Vagina (tissue), 2 donors: Measurements from ENCODE around the gene MBIP. TPM values are rescaled to one million over a fixed set of nuclear protein-coding genes. Genes with fewer than 3 reads are reported as not detected.

Experiments used
- DNase-seq, 2 donors: peaks; one replicate each; pipeline ENCODE4 v3.0.0-alpha.2; 2017; ENCODE audit errors: extremely low spot score in 2 of 2
- H3K27ac ChIP-seq: fragments of 200-600 bp; sonication (generic); one replicate; pipeline ENCODE4 v1.5.1; 2019
- H3K27me3 ChIP-seq: fragments of 200-600 bp; sonication (generic); one replicate; pipeline ENCODE4 v1.5.1; 2019
- H3K36me3 ChIP-seq, 2 donors: fragments of 200-600 bp; sonication (generic); one replicate each; pipeline ENCODE4 v1.5.1; 2017 to 2019
- H3K4me1 ChIP-seq: fragments of 200-600 bp; sonication (generic); one replicate; pipeline ENCODE4 v1.5.1; 2019
- H3K4me3 ChIP-seq, 2 donors: fragments of 200-600 bp; sonication (generic); 1 replicate in 1 of 2; 2 replicates in 1 of 2; pipeline ENCODE4 v1.5.1; 2016 to 2019
- H3K9me3 ChIP-seq: fragments of 200-600 bp; sonication (generic); one replicate; pipeline ENCODE4 v1.5.1; 2019
- POLR2A ChIP-seq, 2 donors: fragments of 450-650 bp; IDR thresholded peaks; one replicate each; pipeline ENCODE4 v1.6.1; 2017; ENCODE audit warnings: antibody characterized with exemption in 2 of 2, mild to moderate bottlenecking in 2 of 2, moderate library complexity in 2 of 2
- POLR2AphosphoS5 ChIP-seq, 2 donors: sonication (generic); formaldehyde crosslinking; IDR thresholded peaks; one replicate each; pipeline ENCODE4 v1.9.0; 2017; ENCODE audit warnings: antibody characterized with exemption in 2 of 2, mild to moderate bottlenecking in 2 of 2, low read depth in 1 of 2; ENCODE audit not compliant: insufficient read depth in 1 of 2
- intact Hi-C: fragments of 100-400 bp; cut with DNase I; formaldehyde crosslinking; loops from one replicate; pipeline ENCODE4 v1.15.1; 2023
- total RNA-seq: library from RNA; depleted of rRNA; stranded (reverse); fragments of >200 nt; gene quantifications from one replicate; pipeline ENCODE4 v1.2.3, GENCODE V29; 2016
- TF ChIP-seq, protein P1 (sequence below), 3 experiments: fragments of 450-650 bp in 2 of 3; fragments of 200-600 bp in 1 of 3; sonication (generic) in 1 of 3; IDR thresholded peaks; one replicate each; pipeline ENCODE4 v1.5.1; 2017 to 2019; ENCODE audit warnings: antibody characterized with exemption in 3 of 3, mild to moderate bottlenecking in 2 of 3, moderate library complexity in 2 of 3

Gene MBIP
- total RNA-seq, 1 donor from 2014 or later = 8.3 TPM

DNA sequence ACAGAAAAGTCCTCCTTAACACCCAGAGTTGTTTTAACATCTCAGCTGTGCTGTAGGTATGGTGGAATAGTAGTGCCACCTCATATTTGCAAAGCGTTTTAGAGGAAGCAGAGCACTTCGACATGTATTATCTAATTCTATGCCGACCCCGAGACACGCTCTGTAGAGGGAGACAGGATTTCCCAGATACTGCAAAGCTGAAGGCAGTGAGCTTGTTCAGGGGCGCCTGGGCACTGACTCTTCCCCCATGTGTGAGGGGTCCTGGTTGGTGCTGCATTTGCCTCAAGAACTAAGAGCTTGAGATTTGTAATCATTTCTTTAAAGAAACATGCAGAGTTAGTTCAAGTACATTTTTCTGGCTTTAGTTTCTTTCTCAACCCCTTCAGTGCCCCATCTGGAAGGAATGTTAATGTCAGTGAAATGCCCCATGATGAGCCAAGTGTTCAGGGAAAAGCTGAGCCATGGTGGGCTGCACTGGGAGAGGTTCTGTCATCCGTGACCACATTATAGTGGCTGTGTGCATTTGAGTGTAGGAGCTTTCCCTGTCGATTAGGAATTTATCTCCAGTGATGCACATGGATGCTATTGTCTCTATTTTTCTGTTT, 66.3 kb downstream of the MBIP start:
- intact Hi-C loops = no loop called here
- no peaks in the 10 kb centered on the region for H3K27me3 ChIP-seq
- H3K36me3 ChIP-seq = no peaks in the 10 kb centered on the region
- DNase-seq = no peak
- no peaks in the 10 kb centered on the region for H3K9me3 ChIP-seq
- no peak overlapping the region for H3K4me3 ChIP-seq
- H3K27ac ChIP-seq = no peak overlapping the region
- peaks cover 17% of the 10 kb centered on the region for H3K4me1 ChIP-seq
- TF ChIP-seq POLR2AphosphoS5 (IDR thresholded peaks at IDR 0.05; ENCODE audit: insufficient read depth in 1 of 2, low read depth in 1 of 2) (no peak), POLR2A (IDR thresholded peaks at IDR 0.05) (no peak)
- TF ChIP-seq, protein P1, sequence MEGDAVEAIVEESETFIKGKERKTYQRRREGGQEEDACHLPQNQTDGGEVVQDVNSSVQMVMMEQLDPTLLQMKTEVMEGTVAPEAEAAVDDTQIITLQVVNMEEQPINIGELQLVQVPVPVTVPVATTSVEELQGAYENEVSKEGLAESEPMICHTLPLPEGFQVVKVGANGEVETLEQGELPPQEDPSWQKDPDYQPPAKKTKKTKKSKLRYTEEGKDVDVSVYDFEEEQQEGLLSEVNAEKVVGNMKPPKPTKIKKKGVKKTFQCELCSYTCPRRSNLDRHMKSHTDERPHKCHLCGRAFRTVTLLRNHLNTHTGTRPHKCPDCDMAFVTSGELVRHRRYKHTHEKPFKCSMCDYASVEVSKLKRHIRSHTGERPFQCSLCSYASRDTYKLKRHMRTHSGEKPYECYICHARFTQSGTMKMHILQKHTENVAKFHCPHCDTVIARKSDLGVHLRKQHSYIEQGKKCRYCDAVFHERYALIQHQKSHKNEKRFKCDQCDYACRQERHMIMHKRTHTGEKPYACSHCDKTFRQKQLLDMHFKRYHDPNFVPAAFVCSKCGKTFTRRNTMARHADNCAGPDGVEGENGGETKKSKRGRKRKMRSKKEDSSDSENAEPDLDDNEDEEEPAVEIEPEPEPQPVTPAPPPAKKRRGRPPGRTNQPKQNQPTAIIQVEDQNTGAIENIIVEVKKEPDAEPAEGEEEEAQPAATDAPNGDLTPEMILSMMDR (IDR thresholded peaks at IDR 0.05) = no peak

Other genes starting within 250 kb of the MBIP start
- not detected for gene PTCSC3, start 143.9 kb downstream of the MBIP start, total RNA-seq
- gene NKX2-1, start 199.6 kb upstream of the MBIP start, total RNA-seq = not detected